H1 (cell line): ENCODE results near the gene UBE2F. TPM values are rescaled to one million over a fixed set of nuclear protein-coding genes. Genes with fewer than 3 reads are reported as not detected.

Experiments used
- CTCF ChIA-PET: fragments of 300-600 bp; sonication (Branson Sonifier 250); formaldehyde crosslinking; loops from one replicate; lab custom pipeline; 2021; ENCODE audit not compliant: partially characterized antibody; lab: Charles Lee
- POLR2A ChIA-PET: fragments of 300-600 bp; sonication (Branson Sonifier 250); formaldehyde crosslinking; loops from one replicate; lab custom pipeline; 2021; ENCODE audit warnings: inconsistent platforms; ENCODE audit not compliant: partially characterized antibody; lab: Charles Lee
- DNase-seq, 2 experiments: peaks; one replicate each; pipeline versions ENCODE4 v3.0.0 to v3.0.0-alpha.2; 2010 to 2022; ENCODE audit warnings: low spot score in 2 of 2, low read depth in 1 of 2, mixed read lengths in 1 of 2
- FAIRE-seq: peaks from 2 replicates; lab custom pipeline; 2011; peaks lifted over from hg19 to GRCh38; lab: Jason Lieb, UNC
- H2AFZ ChIP-seq: 2 replicates; pipeline ENCODE4 v1.8.1; 2012; ENCODE audit warnings: low read length, inconsistent platforms
- H2AK5ac ChIP-seq: 2 replicates; pipeline ENCODE4 v1.6.1; 2013; ENCODE audit warnings: low read depth, low read length
- H2BK120ac ChIP-seq: replicated peaks from 2 replicates; pipeline ENCODE3; 2013; ENCODE audit warnings: low read depth, low read length, inconsistent platforms
- H2BK12ac ChIP-seq: 2 replicates; pipeline ENCODE4 v1.6.1; 2013; ENCODE audit warnings: low read depth, low read length
- H2BK15ac ChIP-seq: 2 replicates; pipeline ENCODE4 v1.6.1; 2013; ENCODE audit warnings: low read length
- H2BK20ac ChIP-seq: 2 replicates; pipeline ENCODE4 v1.6.1; 2013; ENCODE audit warnings: low read length
- H2BK5ac ChIP-seq: 2 replicates; pipeline ENCODE4 v1.6.1; 2013; ENCODE audit warnings: low read depth, low read length
- H3K14ac ChIP-seq: 2 replicates; pipeline ENCODE4 v1.6.1; 2013; ENCODE audit warnings: inconsistent platforms; ENCODE audit not compliant: insufficient read length
- H3K18ac ChIP-seq: 2 replicates; pipeline ENCODE4 v1.6.1; 2013; ENCODE audit warnings: low read length; ENCODE audit errors: extremely low read depth
- H3K23ac ChIP-seq: 2 replicates; pipeline ENCODE4 v1.6.1; 2013; ENCODE audit warnings: inconsistent platforms; ENCODE audit not compliant: insufficient read length
- H3K23me2 ChIP-seq: 2 replicates; pipeline ENCODE4 v1.6.1; 2013; ENCODE audit warnings: low read depth, low read length
- H3K27ac ChIP-seq: 2 replicates; pipeline ENCODE4 v1.6.1; 2011; ENCODE audit warnings: low read depth, low read length, inconsistent platforms
- H3K27me3 ChIP-seq, 4 experiments: replicated peaks in 1 of 4; 1 replicate in 1 of 4; 2 replicates in 3 of 4; pipeline versions ENCODE4 v1.6.1 to v1.8.1; 2011 to 2013; ENCODE audit warnings: low read length in 3 of 4, mild to moderate bottlenecking in 3 of 4, inconsistent platforms in 2 of 4, mixed read lengths in 2 of 4, moderate library complexity in 1 of 4; ENCODE audit not compliant: control insufficient read depth in 3 of 4, insufficient read depth in 3 of 4; ENCODE audit errors: extremely low read depth in 1 of 4
- H3K36me3 ChIP-seq, 4 experiments: 2 replicates each; pipeline versions ENCODE4 v1.6.1 to v1.8.1; 2011 to 2013; ENCODE audit warnings: mild to moderate bottlenecking in 4 of 4, low read length in 3 of 4, moderate library complexity in 2 of 4, control low read depth in 1 of 4, inconsistent platforms in 1 of 4; ENCODE audit not compliant: insufficient read depth in 4 of 4, control insufficient read depth in 2 of 4
- H3K4ac ChIP-seq: replicated peaks from 2 replicates; pipeline ENCODE3; 2013; ENCODE audit warnings: low read length, low read depth, mixed read lengths, inconsistent platforms; ENCODE audit not compliant: insufficient read length
- H3K4me1 ChIP-seq, 4 experiments: replicated peaks in 1 of 4; 1 replicate in 1 of 4; 2 replicates in 3 of 4; pipeline versions ENCODE4 v1.6.1 to v1.8.1; 2011 to 2013; ENCODE audit warnings: low read length in 3 of 4, inconsistent platforms in 2 of 4, mixed read lengths in 1 of 4; ENCODE audit not compliant: insufficient read depth in 4 of 4, control insufficient read depth in 3 of 4
- H3K4me2 ChIP-seq, 2 experiments: 2 replicates each; pipeline versions ENCODE4 v1.6.1 to v1.8.1; 2011 to 2013; ENCODE audit warnings: low read depth in 2 of 2, low read length in 2 of 2, control low read depth in 1 of 2, inconsistent platforms in 1 of 2, mild to moderate bottlenecking in 1 of 2; ENCODE audit not compliant: insufficient read depth in 1 of 2
- H3K4me3 ChIP-seq, 4 experiments: fragments of 200-600, 300-600 bp in 1 of 4; sonication (generic), shearing (Covaris generic), sonication (Bioruptor Twin) in 1 of 4; 2 replicates each; pipeline versions ENCODE4 v1.5.1 to v1.8.1; 2011 to 2016; ENCODE audit warnings: low read length in 4 of 4, low read depth in 3 of 4, control low read depth in 2 of 4, inconsistent platforms in 2 of 4, mild to moderate bottlenecking in 2 of 4, mixed read lengths in 1 of 4, moderate library complexity in 1 of 4; ENCODE audit not compliant: insufficient read depth in 2 of 4; ENCODE audit errors: extremely low read depth in 1 of 4
- H3K56ac ChIP-seq: replicated peaks from 2 replicates; pipeline ENCODE3; 2013; ENCODE audit warnings: low read depth, mild to moderate bottlenecking, mixed read lengths, low read length, inconsistent platforms; ENCODE audit not compliant: insufficient read length
- H3K79me1 ChIP-seq: 2 replicates; pipeline ENCODE4 v1.6.1; 2013; ENCODE audit warnings: low read depth, low read length, control low read depth
- H3K79me2 ChIP-seq, 2 experiments: 2 replicates each; pipeline versions ENCODE4 v1.6.1 to v1.8.1; 2012 to 2013; ENCODE audit warnings: low read length in 2 of 2, mild to moderate bottlenecking in 2 of 2, inconsistent platforms in 1 of 2; ENCODE audit not compliant: insufficient read depth in 2 of 2, control insufficient read depth in 1 of 2
- H3K9ac ChIP-seq, 4 experiments: replicated peaks in 1 of 4; 1 replicate in 1 of 4; 2 replicates in 3 of 4; pipeline versions ENCODE4 v1.6.1 to v1.8.1; 2011 to 2013; ENCODE audit warnings: low read depth in 3 of 4, low read length in 3 of 4, control low read depth in 2 of 4, mild to moderate bottlenecking in 2 of 4, moderate library complexity in 2 of 4, inconsistent platforms in 1 of 4; ENCODE audit errors: extremely low read depth in 1 of 4
- H3K9me3 ChIP-seq, 2 experiments: 2 replicates each; pipeline versions ENCODE4 v1.6.1 to v1.8.1; 2012 to 2013; ENCODE audit warnings: mild to moderate bottlenecking in 2 of 2, moderate library complexity in 2 of 2, control low read depth in 1 of 2, inconsistent platforms in 1 of 2, low read depth in 1 of 2, low read length in 1 of 2, mixed read lengths in 1 of 2; ENCODE audit not compliant: insufficient read depth in 2 of 2
- H4K20me1 ChIP-seq, 2 experiments: replicated peaks in 1 of 2; 2 replicates each; pipeline versions ENCODE3 to v1.8.1; 2011 to 2013; ENCODE audit warnings: inconsistent platforms in 2 of 2, low read length in 2 of 2, mild to moderate bottlenecking in 1 of 2; ENCODE audit not compliant: insufficient read depth in 2 of 2, control insufficient read depth in 1 of 2
- H4K5ac ChIP-seq: 2 replicates; pipeline ENCODE4 v1.6.1; 2013; ENCODE audit warnings: low read length, low read depth, mixed read lengths, inconsistent platforms; ENCODE audit not compliant: insufficient read length
- H4K8ac ChIP-seq: 2 replicates; pipeline ENCODE4 v1.8.0; 2013; ENCODE audit warnings: mild to moderate bottlenecking, moderate library complexity, low read length, inconsistent platforms; ENCODE audit not compliant: insufficient read depth; ENCODE audit errors: extremely low read depth
- H4K91ac ChIP-seq: replicated peaks from 2 replicates; pipeline ENCODE3; 2013; ENCODE audit warnings: low read length, mixed read lengths, inconsistent platforms; ENCODE audit not compliant: insufficient read length
- ATF2 ChIP-seq: IDR thresholded peaks from 2 replicates; pipeline ENCODE4 v1.6.1; 2012; ENCODE audit warnings: low read length, inconsistent platforms
- CHD1 ChIP-seq: IDR thresholded peaks from 2 replicates; pipeline ENCODE4 v1.6.1; 2012; ENCODE audit warnings: low read depth, low read length, improper control_type of control experiment
- HDAC2 ChIP-seq, 2 experiments: fragments of 300-600 bp in 1 of 2; sonication (generic) in 1 of 2; IDR thresholded peaks; 2 replicates each; pipeline ENCODE4 v1.6.1; 2011 to 2012; ENCODE audit warnings: low read depth in 2 of 2, low read length in 2 of 2, mild to moderate bottlenecking in 2 of 2, moderate library complexity in 2 of 2, borderline replicate concordance in 1 of 2, inconsistent platforms in 1 of 2
- NRF1 ChIP-seq: IDR thresholded peaks from 2 replicates; pipeline ENCODE4 v1.6.1; 2011; ENCODE audit warnings: mild to moderate bottlenecking, low read depth, low read length, improper control_type of control experiment
- POLR2AphosphoS5 ChIP-seq: IDR thresholded peaks from 2 replicates; pipeline ENCODE4 v1.6.1; 2011; ENCODE audit warnings: low read depth, low read length
- POU5F1 ChIP-seq: IDR thresholded peaks from 2 replicates; pipeline ENCODE4 v1.6.1; 2011; ENCODE audit warnings: low read depth, mild to moderate bottlenecking, low read length, moderate library complexity
- SP4 ChIP-seq: IDR thresholded peaks from 2 replicates; pipeline ENCODE4 v1.6.1; 2012; ENCODE audit warnings: low read length, inconsistent platforms
- TAF7 ChIP-seq: optimal IDR thresholded peaks from 2 replicates; pipeline ENCODE3; 2011; ENCODE audit warnings: low read depth, mild to moderate bottlenecking, inconsistent platforms, low read length, moderate library complexity, borderline replicate concordance
- TEAD4 ChIP-seq: IDR thresholded peaks from 2 replicates; pipeline ENCODE4 v1.6.1; 2012; ENCODE audit warnings: low read depth, low read length, inconsistent platforms, mixed read lengths
- ZNF274 ChIP-seq: IDR thresholded peaks from 2 replicates; pipeline ENCODE4 v1.7.0; 2012; ENCODE audit warnings: low read length, borderline replicate concordance; ENCODE audit errors: extremely low read depth
- WGBS, 2 experiments: shearing (Covaris generic) in 1 of 2; methylation state at CpG; one replicate each; pipeline versions ENCODE4 v1.1.6 to v1.1.7; 2013 to 2015; ENCODE audit warnings: low lambda C conversion rate in 2 of 2, mixed read lengths in 2 of 2, inconsistent platforms in 1 of 2, low coverage in 1 of 2, missing lambda C conversion rate in 1 of 2; ENCODE audit not compliant: insufficient replicate concordance in 2 of 2, insufficient coverage in 1 of 2, insufficient read length in 1 of 2; ENCODE audit errors: extremely low coverage in 1 of 2, missing lambda C conversion rate in 1 of 2; 5-methylcytosine and 5-hydroxymethylcytosine counted together
- polyA plus RNA-seq, 7 experiments: library from polyadenylated mRNA; depleted of rRNA in 3 of 7; stranded (reverse) in 5 of 7; unstranded in 2 of 7; fragments of >200 nt in 5 of 7; fragments of 200-250 nt in 2 of 7; gene quantifications; 1 replicate in 5 of 7; 2 replicates in 1 of 7; 4 replicates in 1 of 7; pipeline versions ENCODE4 v1.2.1 to v1.2.3, GENCODE V29; 2011 to 2013; ENCODE audit warnings: missing spikeins in 2 of 7, mixed read lengths in 2 of 7
- total RNA-seq: library from RNA; stranded (reverse); fragmentation: NEBNext Ultra II Directional; extraction: Animal tissue kit (Norgen Biotek cat#: 25700); gene quantifications from 2 replicates; pipeline ENCODE4 v1.2.1, GENCODE V29; 2021
- TF ChIP-seq, protein P1 (sequence below): IDR thresholded peaks from 2 replicates; pipeline ENCODE4 v1.6.1; 2012; ENCODE audit warnings: inconsistent platforms
- TF ChIP-seq, protein P2 (sequence below): IDR thresholded peaks from 2 replicates; pipeline ENCODE4 v1.6.1; 2012; ENCODE audit warnings: inconsistent platforms

The UBE2F gene
- total and polyA plus RNA-seq, 2 of the 8 experiments (the other 6 are each of a cell fraction or from before 2014, with no cell fraction given), result 43.3 to 59.8 TPM

GRCh38 chr2:238013806-238014205, 47.0 kb downstream of the UBE2F start:
- Histone ChIP-seq H3K9ac (no peak overlapping the region), H3K18ac (no peak overlapping the region), H3K4me1 (no peaks in the 10 kb centered on the region), H2AK5ac (no peak overlapping the region), H4K5ac (no peak overlapping the region), H4K91ac (no peak overlapping the region), H3K9me3 (no peaks in the 10 kb centered on the region), H3K36me3 (no peaks in the 10 kb centered on the region; a peak in 2 of 8 replicates), H2AFZ (no peak overlapping the region), H3K27me3 (no peaks in the 10 kb centered on the region), H2BK5ac (no peak overlapping the region), H4K20me1 (peaks cover 0 to 2% of the 10 kb centered on the region in 2 experiments), H4K8ac (no peak overlapping the region), H2BK120ac (no peak overlapping the region), H3K27ac (no peak overlapping the region), H2BK15ac (no peak overlapping the region), H3K4me2 (no peak overlapping the region), H3K14ac (no peak overlapping the region), H3K79me1 (peaks cover 5% of the 10 kb centered on the region), H2BK20ac (no peak overlapping the region), H3K56ac (no peak overlapping the region), H3K23me2 (no peaks in the 10 kb centered on the region; the same call in 1 of the 2 replicates), H3K79me2 (no peaks in the 10 kb centered on the region), H2BK12ac (no peak overlapping the region), H3K4me3 (no peak overlapping the region), H3K4ac (no peak overlapping the region), H3K23ac (no peak overlapping the region)
- FAIRE-seq, result no peak
- DNase-seq, result no peak
- 86% methylated on average over 7 of the region's 7 CpGs; no CpG with 5 or more reads in 1 of the 2 experiments for WGBS, 2 experiments
- POLR2A ChIA-PET, result no interaction called here
- CTCF ChIA-PET, result interaction anchor here (0.5 to 1.5 kb wide), 2 partner anchors 12 to 20 kb away, joined by 4 read pairs; no protein-coding TSS in a partner anchor
- TF ChIP-seq TAF7, result no peak
- TF ChIP-seq POLR2AphosphoS5, result no peak
- TF ChIP-seq, protein P1, sequence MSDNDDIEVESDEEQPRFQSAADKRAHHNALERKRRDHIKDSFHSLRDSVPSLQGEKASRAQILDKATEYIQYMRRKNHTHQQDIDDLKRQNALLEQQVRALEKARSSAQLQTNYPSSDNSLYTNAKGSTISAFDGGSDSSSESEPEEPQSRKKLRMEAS, result no peak
- TF ChIP-seq POU5F1, result no peak
- TF ChIP-seq CHD1, result no peak
- TF ChIP-seq ATF2, result no peak
- TF ChIP-seq, protein P2, sequence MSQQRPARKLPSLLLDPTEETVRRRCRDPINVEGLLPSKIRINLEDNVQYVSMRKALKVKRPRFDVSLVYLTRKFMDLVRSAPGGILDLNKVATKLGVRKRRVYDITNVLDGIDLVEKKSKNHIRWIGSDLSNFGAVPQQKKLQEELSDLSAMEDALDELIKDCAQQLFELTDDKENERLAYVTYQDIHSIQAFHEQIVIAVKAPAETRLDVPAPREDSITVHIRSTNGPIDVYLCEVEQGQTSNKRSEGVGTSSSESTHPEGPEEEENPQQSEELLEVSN, result no peak
- TF ChIP-seq ZNF274, result no peak
- TF ChIP-seq SP4, result no peak
- TF ChIP-seq HDAC2 (IDR thresholded peaks at IDR 0.05; ENCODE audit: borderline replicate concordance in 1 of 2, low read depth in 2 of 2, low read length in 2 of 2), result no peak
- TF ChIP-seq NRF1, result no peak
- TF ChIP-seq TEAD4, result no peak
